GM19035 (cell line): ENCODE data around the gene KRT7.
"Not testable (repeated sequence)": the region's sequence is repeated elsewhere in the genome, so short reads cannot be mapped to it uniquely, and the experiment has no call there.

Source experiments
- ATAC-seq: cut with Tn5 transposase; IDR thresholded peaks from one replicate; pipeline ENCODE4 v1.9.1; 2021; ENCODE audit not compliant: unreplicated experiment

Gene KRT7

DNA sequence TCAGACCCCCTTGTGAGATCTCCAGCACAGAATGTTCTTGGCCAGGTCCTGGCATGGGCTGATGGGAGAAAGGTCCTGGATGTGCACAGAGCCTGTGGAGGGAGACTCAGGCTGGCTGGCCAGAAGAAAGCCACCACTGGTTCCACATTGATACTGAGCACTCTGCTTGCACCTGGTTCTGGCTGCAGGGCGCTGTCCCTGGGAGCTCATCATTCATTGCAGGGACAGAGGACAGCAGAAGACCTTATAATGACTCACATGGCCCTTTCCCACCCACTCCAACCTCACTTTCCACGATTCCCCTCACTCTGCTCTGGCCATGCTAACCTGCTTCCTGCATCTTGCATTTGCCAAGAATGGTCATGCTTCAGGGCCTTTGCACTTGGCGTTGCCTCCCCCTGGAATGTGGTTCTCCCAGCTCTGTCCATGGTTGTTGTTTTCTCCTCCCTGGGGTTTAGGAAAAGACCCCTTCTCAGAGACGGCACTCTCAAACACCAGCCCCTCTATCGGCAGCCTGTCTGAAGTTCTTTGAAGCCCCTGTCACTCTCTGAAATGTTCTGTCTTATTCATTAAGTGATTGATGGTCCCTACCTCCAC, 10.3 kb downstream of the KRT7 start:
- no peak for ATAC-seq

DNA sequence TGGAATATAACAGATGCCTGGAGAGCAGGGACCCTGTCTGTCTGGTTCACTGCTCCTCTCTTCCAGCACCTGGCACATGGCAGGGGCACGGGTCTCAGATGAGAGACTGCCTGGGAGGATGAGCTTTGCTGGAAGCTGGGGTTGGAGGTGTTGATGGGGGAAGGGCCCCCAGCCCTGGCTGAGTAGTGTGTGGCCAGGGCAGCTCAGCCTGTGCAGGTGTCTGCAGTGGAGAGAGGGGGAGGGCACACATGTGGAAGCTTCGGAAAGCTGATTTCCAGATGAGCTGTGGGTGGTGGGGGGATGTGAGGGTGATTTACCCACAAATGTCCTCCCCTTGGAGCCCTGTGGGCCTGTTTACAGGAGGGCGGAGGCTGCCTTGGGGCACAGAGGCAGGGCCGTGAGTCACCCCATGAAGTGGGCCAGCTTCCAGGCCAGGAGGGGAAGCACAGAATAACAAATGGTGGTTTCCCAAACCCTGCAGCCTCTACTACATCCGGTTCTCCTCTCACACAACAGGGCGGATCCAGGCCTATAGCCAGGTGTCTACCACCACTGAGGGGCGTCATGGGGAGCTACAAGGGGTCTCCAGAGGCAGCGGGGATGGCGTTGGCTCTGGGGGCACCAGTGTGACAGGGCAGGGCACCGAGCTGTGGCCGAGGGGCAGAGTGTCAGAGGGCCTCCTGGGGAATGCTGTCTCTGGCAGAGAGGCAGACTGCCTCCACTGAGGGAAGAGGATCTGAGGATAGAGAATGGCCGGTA, 11.0 kb downstream of the KRT7 start:
- peak; percentile 82 for ATAC-seq

DNA sequence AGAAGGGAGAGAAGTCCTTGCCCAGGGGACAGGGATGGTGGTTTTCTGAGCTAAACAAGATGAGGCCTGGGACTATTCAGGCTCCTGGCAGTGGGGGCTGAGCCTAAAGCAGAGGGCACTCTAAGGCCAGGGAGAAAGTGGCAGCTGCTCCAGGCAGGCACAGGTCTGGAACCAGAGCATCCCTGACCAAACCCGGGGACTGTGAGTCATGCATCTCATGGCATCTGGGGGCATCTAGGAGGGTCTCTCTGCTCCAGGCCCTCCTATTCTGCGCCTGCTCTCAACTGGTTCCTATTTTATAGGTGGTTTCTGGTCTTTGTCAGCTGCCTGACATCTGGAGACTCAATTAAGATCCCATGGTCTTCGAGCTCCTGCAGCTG, 11.6 kb downstream of the KRT7 start:
- ATAC-seq, result peak; percentile 22

DNA sequence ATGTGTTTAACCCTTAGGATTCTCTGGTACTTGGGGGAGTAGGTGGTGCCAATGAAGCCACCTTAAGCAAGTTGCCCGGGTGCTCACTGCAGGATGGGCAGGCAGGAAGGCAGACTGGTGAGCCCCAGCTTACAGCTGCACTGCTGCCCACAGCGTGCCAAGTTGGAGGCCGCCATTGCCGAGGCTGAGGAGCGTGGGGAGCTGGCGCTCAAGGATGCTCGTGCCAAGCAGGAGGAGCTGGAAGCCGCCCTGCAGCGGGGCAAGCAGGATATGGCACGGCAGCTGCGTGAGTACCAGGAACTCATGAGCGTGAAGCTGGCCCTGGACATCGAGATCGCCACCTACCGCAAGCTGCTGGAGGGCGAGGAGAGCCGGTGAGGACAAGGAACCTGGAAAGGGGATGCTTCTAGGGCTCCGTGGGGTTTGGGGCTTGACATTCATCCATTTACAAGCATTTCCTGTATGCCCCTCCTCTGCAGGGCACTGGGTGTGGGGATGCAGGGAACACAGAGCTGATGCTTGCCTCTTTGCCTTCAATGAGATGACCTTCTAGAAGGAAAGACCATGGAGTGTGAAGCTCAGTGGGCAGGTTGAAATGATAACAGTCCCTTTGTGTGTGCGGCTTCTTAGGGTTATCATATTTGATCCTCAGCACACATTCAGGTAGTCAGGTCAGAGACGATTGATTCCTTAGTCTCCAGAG, 12.4 kb downstream of the KRT7 start:
- ATAC-seq, result no peak

DNA sequence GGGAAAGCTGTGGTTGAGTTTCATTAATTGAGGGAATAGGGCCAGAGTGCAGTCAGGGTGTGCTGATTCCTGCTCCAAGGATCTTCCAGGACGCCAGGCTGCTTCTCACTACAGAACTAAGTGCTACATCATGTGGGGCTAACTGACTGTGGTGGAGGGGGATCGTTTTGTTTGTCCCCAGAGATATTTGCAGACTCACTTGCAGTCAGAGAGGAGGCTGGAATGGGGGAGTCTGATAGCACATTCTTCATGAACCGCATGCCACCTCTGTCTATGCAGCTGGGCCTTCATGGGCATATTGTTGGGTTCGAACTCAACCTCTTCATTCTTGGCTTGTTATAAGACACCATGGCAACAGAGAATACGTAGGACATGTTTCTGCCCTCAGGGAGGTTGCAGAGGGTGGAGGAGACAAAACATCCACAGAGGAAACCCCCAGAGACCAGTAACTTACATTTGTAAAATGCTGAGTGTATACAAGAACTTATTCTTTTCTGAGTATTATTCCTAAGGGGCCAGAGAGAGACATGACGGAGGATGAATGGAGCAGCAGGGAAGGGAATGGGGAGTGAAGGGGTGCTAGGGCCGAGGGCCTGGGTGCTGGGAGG, 13.0 kb downstream of the KRT7 start:
- ATAC-seq, result no peak

DNA sequence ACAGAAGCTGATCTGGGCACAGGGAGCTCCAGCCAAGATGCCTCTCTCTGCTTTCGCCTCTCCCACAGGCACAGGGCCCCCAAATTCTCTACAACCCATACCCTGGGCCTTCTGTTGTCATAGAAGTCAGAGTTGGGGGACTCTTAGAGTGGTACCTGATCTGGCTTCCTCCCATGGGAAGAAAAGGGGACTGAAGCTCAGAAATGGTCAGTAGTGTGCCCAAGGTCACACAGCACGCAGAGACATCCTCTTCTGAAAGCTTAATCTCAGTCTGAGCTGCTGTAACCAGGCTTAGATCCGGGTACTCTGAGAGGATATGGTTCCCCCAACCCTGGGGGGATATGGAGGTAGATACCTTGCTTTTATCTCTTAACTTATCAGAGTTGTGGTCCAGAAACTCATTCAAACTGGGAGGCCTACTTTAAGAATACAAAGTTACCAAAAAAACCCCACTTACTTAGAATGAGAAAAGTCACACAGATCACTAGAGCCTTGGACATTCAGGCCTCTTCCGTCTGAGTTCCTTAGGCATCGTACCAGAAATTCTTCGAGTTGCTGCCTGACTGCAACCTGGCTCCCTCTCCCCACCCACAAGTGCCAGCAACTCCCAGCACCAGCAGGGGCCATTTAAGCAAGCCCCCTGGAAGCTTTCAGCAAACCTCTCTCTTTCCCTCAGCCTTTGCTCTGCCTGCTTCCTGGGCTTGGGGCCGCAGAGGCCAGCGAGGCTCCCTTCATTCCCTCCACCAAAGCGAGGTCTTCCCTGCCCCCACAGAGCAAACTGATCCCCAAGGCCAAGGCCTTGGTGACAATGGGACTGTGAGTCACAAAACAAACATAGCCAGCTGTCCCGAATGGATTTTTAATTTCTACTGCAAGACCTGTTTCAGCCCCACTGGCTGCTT, 13.9 kb downstream of the KRT7 start:
- ATAC-seq, result no peak

DNA sequence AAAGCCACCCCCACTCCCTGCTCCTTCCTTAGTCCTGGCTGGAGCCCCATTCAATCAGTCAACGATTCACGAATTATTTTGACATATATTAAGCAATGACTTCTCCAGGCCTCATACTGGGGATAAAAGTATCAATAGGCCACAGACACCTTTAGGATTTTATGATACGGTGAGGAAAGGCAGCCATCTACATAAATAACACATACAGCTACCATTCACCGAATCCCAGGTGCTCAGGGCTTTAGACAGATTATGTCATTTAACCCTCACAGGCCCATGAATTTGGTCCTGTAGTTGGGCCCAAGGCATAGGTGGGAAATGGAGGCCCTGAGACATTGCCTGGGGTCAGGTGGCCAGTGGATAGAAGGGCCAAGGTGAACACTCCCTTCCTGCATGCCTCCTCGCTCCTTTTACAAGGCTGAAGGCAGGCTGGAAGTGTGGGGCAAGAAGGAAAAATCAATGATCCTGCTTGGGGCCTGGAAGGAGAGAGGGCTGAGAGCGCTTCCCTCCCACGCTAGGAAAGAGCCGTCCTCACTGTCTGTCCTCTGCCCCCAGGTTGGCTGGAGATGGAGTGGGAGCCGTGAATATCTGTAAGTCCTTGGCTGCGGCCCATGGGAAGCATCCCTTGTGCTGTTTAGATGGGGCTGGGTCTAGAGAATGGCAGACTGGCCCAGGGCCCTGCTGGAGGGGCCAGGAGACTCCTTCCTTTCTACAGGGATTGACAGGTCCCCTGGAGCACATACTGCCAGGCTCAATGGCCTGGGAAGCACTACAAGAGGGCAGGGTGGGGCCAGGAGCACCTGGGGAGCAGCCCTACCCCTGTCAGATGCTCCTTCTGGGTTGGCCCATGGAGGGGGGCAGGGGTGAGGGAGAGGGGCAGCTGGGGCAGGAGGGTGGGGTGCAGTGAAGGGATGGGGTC, 14.8 kb downstream of the KRT7 start:
- no peak for ATAC-seq

DNA sequence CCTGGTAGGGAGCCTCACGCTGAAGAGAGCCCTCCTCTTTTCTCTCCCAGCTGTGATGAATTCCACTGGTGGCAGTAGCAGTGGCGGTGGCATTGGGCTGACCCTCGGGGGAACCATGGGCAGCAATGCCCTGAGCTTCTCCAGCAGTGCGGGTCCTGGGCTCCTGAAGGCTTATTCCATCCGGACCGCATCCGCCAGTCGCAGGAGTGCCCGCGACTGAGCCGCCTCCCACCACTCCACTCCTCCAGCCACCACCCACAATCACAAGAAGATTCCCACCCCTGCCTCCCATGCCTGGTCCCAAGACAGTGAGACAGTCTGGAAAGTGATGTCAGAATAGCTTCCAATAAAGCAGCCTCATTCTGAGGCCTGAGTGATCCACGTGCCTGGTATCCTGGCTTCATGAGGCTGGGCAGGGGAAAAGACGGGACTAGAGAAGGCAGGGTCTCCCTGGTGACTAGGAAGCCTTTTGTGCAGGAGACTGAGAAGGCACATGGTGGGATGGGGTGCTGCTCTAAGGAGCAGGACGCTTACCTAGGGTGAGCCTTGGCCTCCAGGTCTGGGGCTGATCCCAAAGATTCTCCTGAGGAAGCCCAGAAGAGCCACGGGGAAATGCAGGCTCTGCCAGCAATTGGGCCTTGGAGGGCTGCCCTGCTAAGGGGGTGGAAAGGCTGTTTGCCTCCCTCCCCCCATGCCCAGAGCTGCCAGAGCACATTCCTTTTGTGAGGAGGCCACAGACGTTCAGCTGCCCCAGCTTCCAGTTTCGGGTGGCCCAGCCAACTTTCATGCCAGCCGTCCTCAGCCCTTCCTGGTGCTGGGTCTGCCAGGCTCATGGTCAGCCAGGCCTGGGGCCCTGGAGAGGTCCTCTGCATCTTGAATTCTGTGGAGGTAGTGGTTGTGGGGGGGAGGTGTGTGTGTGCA, 15.8 kb downstream of the KRT7 start:
- no peak for ATAC-seq

DNA sequence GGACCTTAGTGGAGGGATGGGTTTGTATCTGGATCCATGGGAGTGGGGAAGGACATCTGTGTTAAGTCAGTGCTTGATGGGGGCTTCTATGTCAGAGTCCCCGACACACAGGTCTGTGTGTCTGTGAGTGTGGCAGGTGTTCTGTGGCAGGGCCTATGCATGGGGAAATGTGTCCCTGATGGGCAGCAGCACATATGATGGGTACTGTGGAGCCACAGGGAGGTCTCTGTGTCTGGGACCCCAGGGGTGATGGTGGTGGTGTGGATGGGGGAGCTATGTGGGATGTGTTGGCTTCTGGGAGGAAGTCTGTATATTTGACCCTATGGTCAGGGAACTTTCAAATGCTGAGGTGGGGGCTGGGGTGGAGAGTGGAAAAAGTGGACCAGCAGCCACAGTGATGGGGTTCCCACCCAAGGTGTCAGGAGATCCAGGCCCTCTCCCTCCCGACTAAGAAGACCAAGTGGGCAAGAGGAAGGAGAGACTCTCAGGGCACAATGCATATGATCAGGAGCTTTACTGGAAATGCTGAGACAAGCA, 16.5 kb downstream of the KRT7 start:
- ATAC-seq, result no peak

DNA sequence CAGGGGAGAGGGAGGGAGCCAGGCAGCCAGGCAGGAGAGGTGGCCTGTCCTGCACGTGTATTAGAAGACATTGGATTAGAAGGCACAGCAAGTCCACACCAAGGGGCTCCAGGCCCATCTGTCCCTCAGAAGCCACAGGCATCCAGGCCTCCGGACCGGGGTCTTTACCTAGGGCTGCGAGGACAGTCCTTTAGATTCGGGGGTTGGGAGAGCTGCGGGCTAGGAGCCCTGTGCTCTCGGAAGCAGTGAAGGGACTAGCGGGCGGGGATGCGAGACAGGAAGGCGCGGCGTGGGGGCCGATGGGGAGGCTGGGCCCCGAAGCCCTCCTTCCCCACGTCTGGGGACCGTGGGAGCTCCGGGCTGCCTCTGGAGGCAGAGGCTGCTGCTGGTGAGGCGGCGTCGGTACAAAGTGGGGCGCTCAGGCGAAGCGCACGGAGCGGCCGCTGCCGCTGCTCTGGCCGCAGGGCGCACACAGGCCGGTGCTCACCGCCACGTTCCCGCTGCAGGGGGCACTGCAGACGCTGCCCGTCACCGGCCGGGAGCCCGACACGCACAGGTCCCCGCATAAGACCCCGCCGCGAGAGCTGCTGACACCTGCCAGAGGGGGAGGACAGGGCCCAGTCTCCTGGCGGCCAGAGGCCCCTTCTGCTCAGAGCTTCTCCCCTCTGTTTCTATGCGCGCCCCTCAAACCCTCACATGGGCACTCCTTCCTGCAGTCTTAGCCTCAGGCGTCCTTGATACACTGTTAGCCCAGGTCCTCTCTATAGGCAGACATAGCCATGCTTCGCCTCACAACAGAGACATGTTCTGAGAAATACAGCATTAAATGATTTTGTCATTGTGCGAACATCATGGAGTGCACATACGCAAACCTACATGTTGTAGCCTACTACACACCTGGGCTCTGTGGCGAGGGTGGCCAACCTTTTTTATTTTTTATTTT, 17.3 kb downstream of the KRT7 start:
- ATAC-seq, result no peak

DNA sequence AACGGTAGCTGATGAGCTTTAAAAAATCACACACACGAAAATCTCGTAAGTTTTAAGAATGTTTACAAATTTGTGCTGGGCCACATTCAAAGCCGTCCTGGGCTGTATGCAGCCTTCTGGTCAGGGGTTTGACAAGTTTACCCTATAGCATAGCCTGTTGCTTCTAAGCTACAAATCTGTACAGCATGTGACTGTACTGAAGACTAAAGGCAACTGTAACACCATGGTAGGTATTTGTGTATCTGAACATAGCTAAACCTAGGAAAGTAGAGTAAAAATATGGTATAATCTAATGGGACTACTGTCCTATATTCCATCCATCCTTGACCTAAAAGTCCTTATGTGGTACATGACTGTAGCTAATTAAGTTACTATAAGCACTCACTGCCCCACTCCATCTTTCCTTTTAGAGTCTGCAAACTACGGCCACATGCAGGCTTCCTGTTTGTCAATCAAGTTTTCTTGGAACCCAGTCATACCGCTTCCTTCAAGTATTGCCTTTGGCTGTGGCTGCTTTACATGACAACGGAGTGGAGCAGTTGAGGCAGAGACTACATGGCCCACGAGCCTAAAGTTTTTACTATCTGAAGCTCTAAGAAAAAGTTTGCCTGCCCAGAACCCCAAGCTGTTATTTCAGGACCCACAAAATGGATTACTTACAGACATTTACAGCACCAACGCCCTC, 18.5 kb downstream of the KRT7 start:
- ATAC-seq, result no peak

DNA sequence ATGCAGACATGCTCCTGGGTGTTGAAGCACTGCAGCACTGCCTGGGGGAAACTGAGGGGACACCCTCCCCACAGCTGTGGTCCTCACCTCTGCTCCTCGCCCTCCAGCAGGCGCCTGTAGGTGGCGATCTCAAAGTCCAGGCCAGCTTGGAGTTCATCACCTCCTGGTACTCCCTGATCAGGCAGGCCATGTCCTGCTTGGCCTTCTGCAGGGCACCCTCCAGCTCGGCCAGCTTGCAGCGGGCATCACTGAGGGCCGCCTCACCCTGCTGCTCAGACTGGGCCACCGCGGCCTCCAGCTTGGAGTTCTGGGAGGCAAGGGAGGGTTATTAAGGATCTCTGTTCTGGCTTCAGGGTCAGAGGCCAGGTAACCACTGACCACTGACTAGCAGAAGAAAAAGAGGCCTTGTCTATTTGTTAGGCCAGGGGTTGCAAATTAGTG, 19.2 kb downstream of the KRT7 start:
- ATAC-seq, result not testable (repeated sequence)

DNA sequence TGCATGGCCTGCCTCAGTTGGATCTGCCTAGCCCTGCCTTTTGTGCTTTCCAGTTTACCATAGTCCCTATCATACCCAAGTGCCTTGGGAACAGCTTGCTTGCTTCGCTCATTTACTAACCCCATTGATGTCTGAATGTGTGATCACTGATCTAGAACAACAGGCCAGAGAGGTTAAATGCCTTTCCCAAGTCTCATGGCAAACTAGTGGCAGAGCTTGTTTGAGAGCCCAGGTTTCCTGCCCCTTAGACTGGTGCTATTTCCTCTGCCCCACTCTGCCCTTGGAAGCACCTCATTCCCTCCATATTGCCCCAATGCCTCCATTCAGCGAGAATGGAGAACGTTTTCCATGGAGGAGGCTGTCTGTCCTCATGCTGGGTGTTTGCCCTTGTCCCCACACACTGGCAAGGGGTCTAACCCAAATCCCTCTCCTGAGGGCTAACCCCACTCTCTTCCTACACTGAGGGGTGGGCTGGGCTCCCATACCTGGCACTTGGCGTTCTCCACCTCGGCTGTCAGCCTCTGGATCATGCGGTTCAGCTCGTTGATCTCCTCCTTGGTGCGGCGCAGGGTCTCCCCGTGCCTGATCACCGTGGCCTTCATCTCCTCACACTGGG, 19.8 kb downstream of the KRT7 start:
- ATAC-seq, result no peak

DNA sequence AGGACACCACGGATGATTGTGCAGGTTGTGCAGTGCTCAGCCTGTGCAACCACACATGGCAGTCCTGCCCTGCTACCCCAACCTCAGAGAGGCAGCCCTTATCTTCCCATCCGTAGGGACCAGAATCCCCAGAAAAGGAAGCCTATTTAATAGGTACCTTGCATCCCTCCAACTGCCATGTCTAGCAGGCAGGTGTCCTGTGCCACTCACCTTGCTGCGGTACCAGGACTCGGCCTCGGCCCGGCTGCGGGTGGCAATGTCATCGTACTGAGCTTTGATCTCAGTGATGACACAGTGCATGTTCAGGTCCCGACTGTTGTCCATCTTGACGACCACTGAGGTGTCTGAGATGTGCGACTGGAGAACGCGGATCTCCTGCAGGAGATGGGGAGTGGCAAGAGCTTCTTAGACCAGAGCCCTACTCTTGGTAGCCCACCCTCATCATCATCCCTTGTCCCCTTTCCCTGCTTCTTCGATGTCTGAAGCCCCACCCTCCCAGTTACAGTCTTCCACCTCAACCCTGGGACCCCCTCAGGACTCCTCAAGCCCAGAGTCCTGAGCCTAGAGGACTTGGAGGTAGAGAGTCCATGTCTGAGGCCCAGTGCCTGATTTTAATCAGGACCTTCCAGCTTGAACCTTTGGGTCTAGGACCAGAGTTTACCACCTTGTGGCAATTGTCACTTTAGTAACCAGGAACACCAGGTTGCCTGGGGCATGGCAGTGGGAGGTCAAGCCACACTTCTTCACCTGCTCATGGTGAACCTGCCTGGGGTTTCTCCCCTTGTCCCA, 20.5 kb downstream of the KRT7 start:
- no peak for ATAC-seq

DNA sequence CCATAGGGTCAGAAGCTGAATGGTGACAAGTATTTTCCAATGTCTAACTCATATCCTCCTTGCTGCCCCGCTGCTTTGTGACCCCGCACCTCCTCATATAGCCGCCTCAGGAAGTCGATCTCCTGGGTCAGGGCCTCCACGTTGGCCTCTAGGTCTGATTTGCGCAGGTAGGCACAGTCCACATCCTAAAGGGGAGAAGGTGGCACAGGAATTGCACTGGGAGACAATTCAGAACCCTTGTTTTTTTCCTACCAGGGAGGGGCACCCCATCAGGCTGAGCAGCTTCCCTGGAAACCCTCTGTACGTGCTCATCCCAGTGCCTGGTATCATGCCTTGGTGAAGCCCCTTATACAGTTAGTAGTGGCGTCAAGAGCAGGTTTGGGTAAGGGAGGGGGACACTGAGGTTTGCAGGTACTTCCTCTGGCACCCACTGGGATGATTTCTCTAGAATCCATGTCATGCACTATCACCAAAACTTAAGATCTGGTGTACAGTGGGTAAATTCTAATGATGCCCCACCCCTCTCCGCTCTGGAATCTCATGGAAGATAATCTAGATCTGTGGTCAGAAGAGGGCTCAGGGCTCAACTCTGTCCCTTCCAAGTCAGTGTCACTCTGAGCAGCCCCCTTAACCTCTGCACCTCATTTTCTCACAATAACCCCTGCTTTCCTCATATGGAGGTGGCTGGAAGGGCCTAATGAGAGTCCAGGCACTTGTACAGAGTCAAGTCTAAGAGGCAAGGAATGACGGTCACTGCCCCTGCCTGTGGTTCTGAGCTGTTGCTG, 21.3 kb downstream of the KRT7 start:
- no peak for ATAC-seq
